ENCODE measurements around the gene TMPRSS3. TPM values are rescaled to one million over a fixed set of nuclear protein-coding genes. Genes with fewer than 3 reads are reported as not detected.

Gene TMPRSS3
- polyA plus RNA-seq, 2 of the 4 experiments (the other 2 are of a cell fraction), result 0.10 to 0.12 TPM

DNA sequence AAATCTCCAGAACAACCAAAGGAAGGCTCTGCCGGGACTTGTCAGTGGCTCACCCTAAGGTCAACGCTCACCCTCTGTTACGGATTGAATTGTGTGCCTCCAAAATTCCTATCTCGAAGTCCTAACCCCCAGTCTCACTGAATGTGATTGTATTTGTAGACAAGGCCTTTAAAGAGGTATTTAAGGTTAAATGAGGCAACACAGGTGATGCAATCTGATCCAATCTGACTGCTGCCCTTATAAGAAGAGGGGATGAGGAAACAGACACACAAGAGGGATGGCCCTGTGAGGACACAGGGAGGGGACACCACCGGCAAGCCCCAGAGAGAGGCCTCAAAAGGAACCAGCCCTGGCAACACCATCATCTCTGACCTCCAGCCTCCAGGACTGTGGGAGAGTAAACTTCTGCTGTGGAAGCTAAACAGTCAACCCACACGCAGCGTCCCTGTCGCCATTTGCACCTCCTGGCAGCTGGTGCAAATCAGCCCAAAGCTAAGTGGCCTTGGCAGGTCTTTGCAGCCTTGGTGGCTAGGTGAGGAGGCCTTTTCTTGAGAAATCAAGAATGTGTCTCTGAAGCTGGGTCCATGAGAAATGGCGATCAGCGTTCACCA, 32.1 kb upstream of the TMPRSS3 start:
- TF ChIP-seq, protein P1, sequence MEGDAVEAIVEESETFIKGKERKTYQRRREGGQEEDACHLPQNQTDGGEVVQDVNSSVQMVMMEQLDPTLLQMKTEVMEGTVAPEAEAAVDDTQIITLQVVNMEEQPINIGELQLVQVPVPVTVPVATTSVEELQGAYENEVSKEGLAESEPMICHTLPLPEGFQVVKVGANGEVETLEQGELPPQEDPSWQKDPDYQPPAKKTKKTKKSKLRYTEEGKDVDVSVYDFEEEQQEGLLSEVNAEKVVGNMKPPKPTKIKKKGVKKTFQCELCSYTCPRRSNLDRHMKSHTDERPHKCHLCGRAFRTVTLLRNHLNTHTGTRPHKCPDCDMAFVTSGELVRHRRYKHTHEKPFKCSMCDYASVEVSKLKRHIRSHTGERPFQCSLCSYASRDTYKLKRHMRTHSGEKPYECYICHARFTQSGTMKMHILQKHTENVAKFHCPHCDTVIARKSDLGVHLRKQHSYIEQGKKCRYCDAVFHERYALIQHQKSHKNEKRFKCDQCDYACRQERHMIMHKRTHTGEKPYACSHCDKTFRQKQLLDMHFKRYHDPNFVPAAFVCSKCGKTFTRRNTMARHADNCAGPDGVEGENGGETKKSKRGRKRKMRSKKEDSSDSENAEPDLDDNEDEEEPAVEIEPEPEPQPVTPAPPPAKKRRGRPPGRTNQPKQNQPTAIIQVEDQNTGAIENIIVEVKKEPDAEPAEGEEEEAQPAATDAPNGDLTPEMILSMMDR (IDR thresholded peaks at IDR 0.05), result no peak
- TF ChIP-seq, protein P2, sequence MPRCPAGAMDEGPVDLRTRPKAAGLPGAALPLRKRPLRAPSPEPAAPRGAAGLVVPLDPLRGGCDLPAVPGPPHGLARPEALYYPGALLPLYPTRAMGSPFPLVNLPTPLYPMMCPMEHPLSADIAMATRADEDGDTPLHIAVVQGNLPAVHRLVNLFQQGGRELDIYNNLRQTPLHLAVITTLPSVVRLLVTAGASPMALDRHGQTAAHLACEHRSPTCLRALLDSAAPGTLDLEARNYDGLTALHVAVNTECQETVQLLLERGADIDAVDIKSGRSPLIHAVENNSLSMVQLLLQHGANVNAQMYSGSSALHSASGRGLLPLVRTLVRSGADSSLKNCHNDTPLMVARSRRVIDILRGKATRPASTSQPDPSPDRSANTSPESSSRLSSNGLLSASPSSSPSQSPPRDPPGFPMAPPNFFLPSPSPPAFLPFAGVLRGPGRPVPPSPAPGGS (IDR thresholded peaks at IDR 0.05), result no peak
- TF ChIP-seq CEBPB (IDR thresholded peaks at IDR 0.05), result no peak
- no peak for TF ChIP-seq CHD2 (IDR thresholded peaks at IDR 0.05; ENCODE audit: low read length, partially characterized antibody)
- no peak for TF ChIP-seq ZFP36 (IDR thresholded peaks at IDR 0.05; ENCODE audit: borderline replicate concordance, partially characterized antibody)
- no peak for TF ChIP-seq NPAS2 (CRISPR knock-in tag; IDR thresholded peaks at IDR 0.05; ENCODE audit: borderline replicate concordance)
- 0 out of 3 replicates have a peak, but pooled peaks cover 8% of the 10 kb centered on the region for H3K9me3 ChIP-seq
- 70% methylated on average over 10 of the region's 10 CpGs for WGBS (ENCODE audit: missing lambda C conversion rate)
- ChIA-PET CTCF (interaction anchor here (1.3 to 2.2 kb wide), 2 partner anchors 9 to 11 kb away, joined by 3 to 8 read pairs; no protein-coding TSS in a partner anchor), POLR2A (no interaction called here)
- no peak overlapping the region for H3K27ac ChIP-seq
- no peak overlapping the region for H3K4me3 ChIP-seq
- H3K4me1 ChIP-seq, result no peaks in the 10 kb centered on the region
- ATAC-seq, result no peak
- FAIRE-seq, result no peak
- H3K4me2 ChIP-seq, result no peak overlapping the region
- DNase-seq (ENCODE audit: low read depth in 1 of 2, low spot score in 1 of 2), result no peak

DNA sequence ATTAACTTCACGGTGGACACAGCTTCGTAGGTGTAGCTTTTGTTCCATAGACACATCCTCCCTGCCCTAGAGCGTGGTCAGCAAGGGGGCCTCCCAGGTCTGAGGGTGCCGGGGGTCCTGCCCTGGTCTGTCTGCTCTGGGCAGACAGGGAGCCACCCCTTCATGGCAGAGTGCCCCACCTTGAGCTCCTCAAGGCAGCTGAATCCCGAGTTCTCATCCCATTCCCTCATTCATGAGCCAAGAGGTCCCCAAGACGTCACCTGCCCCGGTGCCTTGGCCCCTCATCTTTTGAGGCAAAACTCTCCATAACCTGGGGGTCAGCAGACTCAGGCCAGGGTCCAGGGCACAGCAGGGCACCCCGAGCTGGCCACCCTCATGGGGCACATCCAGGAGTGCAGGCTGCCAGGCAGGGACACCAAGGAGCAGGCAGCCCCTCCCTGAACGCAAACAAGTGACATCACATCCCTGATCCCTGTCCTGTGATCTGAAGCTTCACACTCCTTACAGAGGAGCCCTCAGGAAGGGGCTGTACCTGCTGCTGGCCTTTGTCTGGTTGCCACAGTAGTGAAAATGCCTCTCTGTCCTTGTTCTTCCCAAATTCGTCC, 31.1 kb upstream of the TMPRSS3 start:
- TF ChIP-seq CHD2 (IDR thresholded peaks at IDR 0.05; ENCODE audit: low read length, partially characterized antibody), result no peak
- no peak for TF ChIP-seq NFE2L2 (conservative IDR thresholded peaks at IDR 0.05; ENCODE audit: low read length)
- TF ChIP-seq ESRRA (IDR thresholded peaks at IDR 0.05; ENCODE audit: borderline replicate concordance, low read length), result no peak
- TF ChIP-seq EHMT2 (IDR thresholded peaks at IDR 0.05; ENCODE audit: low read depth), result no peak
- no peak for TF ChIP-seq HOXB13 (CRISPR knock-in tag; IDR thresholded peaks at IDR 0.05; ENCODE audit: low read depth)
- no peak for TF ChIP-seq EHF (CRISPR knock-in tag; IDR thresholded peaks at IDR 0.05)
- TF ChIP-seq, protein P3, sequence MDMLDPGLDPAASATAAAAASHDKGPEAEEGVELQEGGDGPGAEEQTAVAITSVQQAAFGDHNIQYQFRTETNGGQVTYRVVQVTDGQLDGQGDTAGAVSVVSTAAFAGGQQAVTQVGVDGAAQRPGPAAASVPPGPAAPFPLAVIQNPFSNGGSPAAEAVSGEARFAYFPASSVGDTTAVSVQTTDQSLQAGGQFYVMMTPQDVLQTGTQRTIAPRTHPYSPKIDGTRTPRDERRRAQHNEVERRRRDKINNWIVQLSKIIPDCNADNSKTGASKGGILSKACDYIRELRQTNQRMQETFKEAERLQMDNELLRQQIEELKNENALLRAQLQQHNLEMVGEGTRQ (IDR thresholded peaks at IDR 0.05), result no peak
- TF ChIP-seq ZFP36 (IDR thresholded peaks at IDR 0.05; ENCODE audit: borderline replicate concordance, partially characterized antibody), result no peak
- no peak for TF ChIP-seq RARB (CRISPR knock-in tag; IDR thresholded peaks at IDR 0.05)
- TF ChIP-seq PHF8 (IDR thresholded peaks at IDR 0.05; ENCODE audit: borderline replicate concordance, low read depth), result no peak
- TF ChIP-seq TFCP2L1 (CRISPR knock-in tag; IDR thresholded peaks at IDR 0.05), result no peak
- TF ChIP-seq CHD4 (IDR thresholded peaks at IDR 0.05; ENCODE audit: borderline replicate concordance), result no peak
- no peak for TF ChIP-seq HOXB5 (CRISPR knock-in tag; IDR thresholded peaks at IDR 0.05)
- TF ChIP-seq POLR2AphosphoS2 (conservative IDR thresholded peaks at IDR 0.05; ENCODE audit: low read length), result no peak
- TF ChIP-seq TP53 (CRISPR knock-in tag; IDR thresholded peaks at IDR 0.05), result no peak
- TF ChIP-seq RNF2 (IDR thresholded peaks at IDR 0.05; ENCODE audit: borderline replicate concordance, low read depth), result no peak
- no peak for TF ChIP-seq HDAC2 (IDR thresholded peaks at IDR 0.05)
- TF ChIP-seq JUNB (IDR thresholded peaks at IDR 0.05), result no peak
- no peak for TF ChIP-seq FOSB (CRISPR knock-in tag; IDR thresholded peaks at IDR 0.05)
- WGBS (ENCODE audit: missing lambda C conversion rate), result 43% methylated on average over 6 of the region's 10 CpGs
- no peak for FAIRE-seq
- CTCF ChIA-PET, result no interaction called here
- Histone ChIP-seq H3K4me3 (no peak overlapping the region), H3K4me1 (no peaks in the 10 kb centered on the region), H3K27ac (no peak overlapping the region), H3K9me3 (no peaks in the 10 kb centered on the region), H3K4me2 (no peak overlapping the region)
- no peak for DNase-seq (ENCODE audit: low read depth in 1 of 2, low spot score in 1 of 2)
- POLR2A ChIA-PET, result no interaction called here
- ATAC-seq, result no peak
